NCI-H82 treated with DMSO at 0.1 percent for 48 hours (cell line): Measurements from ENCODE around the gene SLC25A19.

Source experiments
- DNase-seq: peaks from one replicate; lab custom pipeline; 2025; ENCODE audit not compliant: unreplicated experiment; lab: John Stamatoyannopoulos, UW

SLC25A19 gene

GRCh38 chr17:75241996-75242460, 47.2 kb downstream of the SLC25A19 start:
- DNase-seq: no peak

DNA sequence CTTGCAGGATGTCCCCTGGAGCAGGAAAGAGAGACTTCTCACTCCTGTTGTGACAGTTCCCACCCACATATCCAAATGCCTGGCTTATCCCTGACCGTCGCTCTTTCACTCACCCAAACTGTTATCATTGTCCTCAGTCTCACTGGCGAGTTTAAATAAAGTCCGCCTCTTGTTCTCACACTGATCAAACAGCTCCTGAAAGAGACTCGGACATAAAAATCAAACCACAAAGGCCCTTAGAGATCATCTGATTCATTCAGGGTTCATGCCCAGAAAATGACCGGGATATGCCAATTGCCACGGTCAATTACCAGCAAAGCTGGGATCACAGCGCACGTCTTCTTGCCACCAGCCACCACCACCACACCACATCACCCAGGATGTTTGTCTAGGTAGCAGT, 47.7 kb downstream of the SLC25A19 start:
- DNase-seq: no peak

DNA sequence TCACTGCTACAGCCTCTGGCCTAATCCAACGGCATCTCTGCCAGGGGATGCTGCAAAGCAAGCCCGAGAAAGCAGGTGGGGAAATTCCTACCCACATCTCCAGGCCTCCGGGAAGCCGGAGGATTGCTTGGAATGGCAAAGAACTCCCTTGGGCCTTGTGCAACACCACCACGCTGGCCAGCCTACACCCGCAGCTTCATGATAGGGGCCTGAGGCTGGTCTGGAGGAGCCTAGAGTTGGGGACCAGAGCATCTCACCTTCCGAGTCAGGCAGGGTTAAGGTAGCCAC, 48.1 kb downstream of the SLC25A19 start:
- DNase-seq: no peak

DNA sequence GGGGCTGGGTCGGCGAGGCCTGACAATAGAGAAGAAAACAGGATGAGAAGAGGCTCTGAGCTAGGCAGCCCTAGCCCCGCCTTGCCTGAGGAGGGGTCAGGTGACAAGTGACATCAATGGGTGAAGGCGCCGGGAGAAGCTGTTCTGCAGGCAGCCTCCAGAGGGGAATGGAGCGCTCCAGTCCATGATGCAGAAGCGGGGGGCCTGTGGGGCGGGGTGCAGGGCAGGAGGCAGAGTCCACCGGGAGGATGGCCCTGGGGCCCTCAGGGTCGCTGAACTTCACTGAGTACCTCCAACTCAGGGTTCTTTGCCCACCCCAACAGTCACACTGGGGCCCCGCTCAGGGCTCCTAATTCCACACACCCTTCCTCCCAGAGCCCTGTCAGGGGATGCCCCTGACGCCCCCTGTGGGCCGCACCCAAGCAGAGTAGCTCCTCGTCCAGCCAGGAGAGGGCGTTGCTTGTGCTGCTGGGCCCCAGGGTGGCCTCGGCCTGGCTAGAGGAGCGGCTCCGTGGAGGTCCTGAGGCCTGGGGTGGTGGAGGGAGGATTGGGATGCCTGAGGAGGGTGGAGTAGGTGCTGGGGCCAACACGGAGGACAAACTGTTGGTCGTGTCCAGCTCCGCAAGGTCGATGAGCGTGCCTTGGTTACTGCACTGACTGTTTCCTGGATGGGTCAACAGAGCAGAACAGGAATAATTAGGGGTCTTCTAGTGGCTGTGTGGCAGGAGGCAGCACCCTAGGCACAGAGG, 48.7 kb downstream of the SLC25A19 start:
- peak; percentile 30 for DNase-seq

DNA sequence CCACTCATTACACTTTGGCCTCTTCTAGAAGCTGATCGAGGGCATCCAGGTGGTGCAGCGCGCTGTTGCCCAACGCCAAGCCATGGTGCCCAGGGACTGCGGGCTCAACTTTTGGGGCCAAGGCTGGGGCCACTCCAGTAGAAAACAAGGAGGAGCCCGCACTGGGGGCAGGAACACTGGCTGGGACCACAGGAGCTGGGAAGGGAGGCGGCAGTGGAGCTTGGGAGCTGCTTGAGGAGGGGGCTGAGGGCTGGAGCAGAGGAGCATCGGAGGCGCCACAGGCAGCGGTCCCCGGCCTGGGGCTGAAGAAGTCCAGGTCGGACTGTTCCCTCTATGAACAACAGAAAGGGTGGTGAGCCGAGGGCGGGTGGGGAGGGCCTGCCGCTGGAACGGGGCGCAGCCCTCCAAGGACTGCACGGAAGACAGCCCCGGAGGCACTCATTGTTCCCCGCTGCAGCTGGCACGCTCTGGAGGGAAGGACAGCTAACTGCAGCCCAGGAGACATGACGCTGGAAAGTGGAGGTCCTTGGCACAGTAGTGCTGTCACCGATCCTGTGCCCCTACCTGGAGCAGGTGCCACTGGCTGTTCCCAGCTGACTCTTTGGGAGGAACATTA, 49.3 kb downstream of the SLC25A19 start:
- no peak for DNase-seq

GRCh38 chr17:75239214-75239613, 50.0 kb downstream of the SLC25A19 start:
- no peak for DNase-seq

GRCh38 chr17:75238684-75239191, 50.5 kb downstream of the SLC25A19 start:
- DNase-seq: peak; percentile 31

DNA sequence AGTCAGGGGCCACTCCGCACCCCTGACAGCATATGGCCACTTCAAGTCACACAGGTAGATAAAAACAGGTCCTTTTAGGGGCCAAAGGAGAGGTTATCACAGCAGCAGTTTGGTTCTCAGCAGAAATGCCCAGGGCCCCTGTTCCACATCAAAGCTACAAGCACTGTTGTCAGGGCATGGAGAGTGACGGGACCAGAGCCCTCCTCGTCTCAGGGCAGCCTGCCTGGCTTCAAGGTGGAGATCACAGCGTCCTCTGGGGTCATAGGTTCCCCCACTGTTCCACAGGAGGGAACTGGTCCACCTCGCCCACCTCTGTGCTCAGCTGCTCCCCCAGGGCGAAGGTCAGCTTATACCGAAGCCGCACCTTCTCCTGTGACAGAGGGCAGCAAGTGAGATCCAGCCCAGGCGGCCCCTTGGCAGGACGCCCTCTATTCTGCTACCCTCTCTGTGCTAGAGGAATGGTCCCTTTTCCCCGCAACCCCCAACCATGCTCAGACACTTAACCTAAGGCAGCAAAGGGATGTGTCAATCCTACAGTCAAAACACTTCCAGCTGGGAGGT, 51.1 kb downstream of the SLC25A19 start:
- DNase-seq: no peak

- no peak for DNase-seq
These were observed 51.9 kb downstream of the SLC25A19 start for GRCh38 chr17:75237100-75238014.

DNA sequence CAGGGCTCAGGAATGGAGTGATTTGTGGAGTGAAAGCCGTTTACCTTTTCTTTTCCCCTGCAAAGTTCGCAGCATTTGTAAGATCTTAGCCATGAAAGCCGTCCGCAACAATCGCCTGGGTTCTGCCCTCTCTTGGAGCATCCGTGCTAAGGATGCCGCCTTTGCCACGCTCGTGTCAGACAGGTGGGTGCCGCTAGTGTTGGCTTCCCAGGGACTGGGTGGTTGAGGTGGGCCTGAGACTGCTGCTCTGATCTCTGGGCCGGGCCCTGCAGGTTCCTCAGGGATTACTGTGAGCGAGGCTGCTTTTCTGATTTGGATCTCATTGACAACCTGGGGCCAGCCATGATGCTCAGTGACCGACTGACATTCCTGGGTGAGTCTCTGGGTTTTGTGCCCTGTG, 56.4 kb downstream of the SLC25A19 start:
- no peak for DNase-seq

DNA sequence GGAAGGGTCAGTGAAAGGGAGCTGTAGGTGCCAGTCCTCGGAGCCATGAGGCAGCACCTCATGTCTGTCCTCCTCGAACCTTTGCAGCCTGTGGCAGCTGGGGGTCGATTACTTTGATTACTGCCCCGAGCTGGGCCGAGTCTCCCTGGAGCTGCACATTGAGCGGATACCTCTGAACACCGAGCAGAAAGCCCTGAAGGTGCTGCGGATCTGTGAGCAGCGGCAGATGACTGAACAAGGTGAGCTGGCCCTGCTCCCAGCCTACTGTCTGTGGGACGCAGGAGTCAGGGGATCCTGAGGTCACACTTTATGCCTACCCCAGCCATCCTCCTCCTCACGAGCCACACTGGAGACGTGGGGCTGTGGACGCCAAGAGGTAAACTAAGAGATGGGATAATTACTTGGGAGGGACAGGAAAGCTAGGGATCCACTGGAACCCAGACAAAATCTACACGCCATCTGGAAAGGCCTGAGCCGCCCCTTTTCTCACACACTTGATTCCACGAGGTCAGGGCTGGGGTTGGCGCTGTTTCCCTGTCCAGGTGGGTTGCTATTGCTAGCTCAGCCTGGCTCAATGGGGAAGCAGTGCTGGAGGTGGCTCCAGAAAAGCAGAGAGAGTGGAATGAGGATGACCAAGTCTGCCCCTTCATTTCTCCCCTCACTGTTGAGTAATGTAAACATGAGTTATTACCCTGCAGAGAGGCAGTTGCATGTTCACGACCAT, 57.3 kb downstream of the SLC25A19 start:
- DNase-seq: no peak

DNA sequence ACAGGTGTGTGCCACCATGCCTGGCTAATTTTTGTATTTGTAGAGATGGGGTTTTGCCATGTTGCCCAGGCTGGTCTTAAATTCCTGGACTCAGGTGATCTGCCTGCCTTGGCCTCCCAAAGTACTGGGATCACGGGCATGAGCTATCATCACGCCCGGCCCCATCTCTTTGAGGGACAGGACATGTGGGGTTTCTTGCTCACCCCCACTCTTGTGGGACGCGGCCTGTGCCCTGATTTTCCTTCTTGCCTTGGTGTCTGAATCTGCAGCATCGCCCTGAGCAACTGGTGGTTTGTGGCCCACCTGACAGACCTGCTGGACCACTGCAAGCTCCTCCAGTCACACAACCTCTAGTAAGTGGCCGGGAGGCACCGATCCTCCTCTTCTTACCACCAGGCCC, 58.2 kb downstream of the SLC25A19 start:
- DNase-seq: no peak

- no peak for DNase-seq
These were observed 60.4 kb downstream of the SLC25A19 start for GRCh38 chr17:75228847-75229246.

- DNase-seq: no peak
These were observed 60.9 kb downstream of the SLC25A19 start for GRCh38 chr17:75228305-75228704.

GRCh38 chr17:75227729-75228128, 61.5 kb downstream of the SLC25A19 start:
- no peak for DNase-seq

DNA sequence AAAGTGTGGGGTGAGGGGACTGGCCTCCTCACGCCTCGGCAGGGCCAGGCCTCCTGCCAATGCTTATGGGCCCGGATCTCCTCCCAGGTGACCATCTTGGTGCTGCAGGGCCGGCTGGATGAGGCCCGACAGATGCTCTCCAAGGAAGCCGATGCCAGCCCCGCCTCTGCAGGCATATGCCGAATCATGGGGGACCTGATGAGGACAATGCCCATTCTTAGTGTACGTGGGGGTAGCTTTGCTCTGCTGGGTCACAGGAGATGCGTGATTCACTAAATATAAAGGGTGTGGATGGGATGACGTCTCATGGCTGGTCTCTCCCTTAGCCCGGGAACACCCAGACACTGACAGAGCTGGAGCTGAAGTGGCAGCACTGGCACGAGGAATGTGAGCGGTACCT, 64.2 kb downstream of the SLC25A19 start:
- DNase-seq: no peak
